ENCODE results near the gene RBM38. TPM values are rescaled to one million over a fixed set of nuclear protein-coding genes. Genes with fewer than 3 reads are reported as not detected.

Gene RBM38
- total and polyA plus RNA-seq, 9 of the 15 experiments (the other 6 are each of a cell fraction or from before 2014, with no cell fraction given), result 0.28 to 82.4 (median 33.2) TPM

- FAIRE-seq (no peak), ATAC-seq (no peak), DNase-seq (ENCODE audit: extremely low read depth in 1 of 4, low spot score in 3 of 4) (no peak)
- intact Hi-C loops (cut with micrococcal nuclease) (no loop called here), in situ Hi-C loops (cut with MboI) (loop anchor here (5.0 to 25.0 kb wide), 3 partner anchors 106 to 826 kb away; no protein-coding TSS in a partner anchor)
- peaks cover 4% of the 10 kb centered on the region for H3K79me2 ChIP-seq (ENCODE audit: control insufficient read depth, insufficient read depth, low read length)
- no peaks in the 10 kb centered on the region for H3K27me3 ChIP-seq (ENCODE audit: control insufficient read depth in 2 of 2, insufficient read depth in 2 of 2, low read length in 2 of 2)
- no peak overlapping the region for H3K27ac ChIP-seq (ENCODE audit: extremely low read depth, low read depth, low read length)
- no TSS peak for BruUV-seq (replicated peaks)
- no peaks in the 10 kb centered on the region for H3K9me3 ChIP-seq (replicated peaks; ENCODE audit: control insufficient read depth, insufficient read depth, low read depth, low read length)
- no peaks in the 10 kb centered on the region for H3K9me1 ChIP-seq (ENCODE audit: control insufficient read depth, insufficient read depth, low read length)
- H3K4me1 ChIP-seq (replicated peaks in 1 of 2; ENCODE audit: control insufficient read depth in 2 of 2, insufficient read depth in 2 of 2, low read length in 2 of 2), result peaks cover 21 to 42% of the 10 kb centered on the region in 2 experiments
- no peak overlapping the region; a peak in 2 of 4 replicates for H3K9ac ChIP-seq (ENCODE audit: insufficient read depth in 1 of 2, low read depth in 2 of 2, low read length in 2 of 2)
- no peak for TF ChIP-seq SMARCA5 (IDR thresholded peaks at IDR 0.05)
- TF ChIP-seq FOXK2 (conservative IDR thresholded peaks at IDR 0.05 in 1 of 2, IDR thresholded peaks at IDR 0.05 in 1 of 2; ENCODE audit: low read depth in 2 of 2), result no peak
- no peak for TF ChIP-seq KDM4B (IDR thresholded peaks at IDR 0.05; ENCODE audit: borderline replicate concordance in 2 of 2, low read depth in 1 of 2)
- no peak for TF ChIP-seq MAFF (IDR thresholded peaks at IDR 0.05; ENCODE audit: low read length)
- no peak for TF ChIP-seq DIDO1 (tag; IDR thresholded peaks at IDR 0.05; ENCODE audit: low read depth)
- no peak for TF ChIP-seq XRCC3 (IDR thresholded peaks at IDR 0.05)
- no peak overlapping the region for H3K4me2 ChIP-seq (ENCODE audit: insufficient read depth, low read length)
- no peak overlapping the region for H2AFZ ChIP-seq (ENCODE audit: low read depth, low read length)
- no peak overlapping the region for H3K4me3 ChIP-seq
- POLR2A ChIA-PET, result no interaction called here
- no peaks in the 10 kb centered on the region for H3K36me3 ChIP-seq (ENCODE audit: control insufficient read depth, insufficient read depth, low read length)
- 78% methylated on average over 4 of the region's 4 CpGs for WGBS (ENCODE audit: insufficient coverage, low coverage, missing lambda C conversion rate)
- CTCF ChIA-PET (ENCODE audit: low intra/inter-chr PET ratio), result no interaction called here
- no peaks in the 10 kb centered on the region for H4K20me1 ChIP-seq (replicated peaks; ENCODE audit: control insufficient read depth, insufficient read depth, low read length)
These were observed 4.4 kb upstream of the RBM38 start for GRCh38 chr20:57386762-57387161.

- no peak overlapping the region for H3K27ac ChIP-seq (ENCODE audit: extremely low read depth, low read depth, low read length)
- no peaks in the 10 kb centered on the region for H3K27me3 ChIP-seq (ENCODE audit: control insufficient read depth in 2 of 2, insufficient read depth in 2 of 2, low read length in 2 of 2)
- no peak for DNase-seq (ENCODE audit: extremely low read depth in 1 of 4, low spot score in 3 of 4)
- ChIA-PET POLR2A (interaction anchor here (1.1 to 1.6 kb wide), 2 partner anchors 18 to 71 kb away, joined by 3 to 4 read pairs; no protein-coding TSS in a partner anchor), CTCF (ENCODE audit: low intra/inter-chr PET ratio) (interaction anchor here (1.2 kb wide), 1 partner anchor 127 kb away, joined by 3 read pairs; no protein-coding TSS in a partner anchor)
- in situ Hi-C loops (cut with MboI) (loop anchor here (5.0 to 25.0 kb wide), 3 partner anchors 105 to 825 kb away; no protein-coding TSS in a partner anchor), intact Hi-C loops (cut with micrococcal nuclease) (no loop called here)
- H4K20me1 ChIP-seq (replicated peaks; ENCODE audit: control insufficient read depth, insufficient read depth, low read length), result peaks cover 5% of the 10 kb centered on the region; the same call in 1 of the 2 replicates
- H3K9me1 ChIP-seq (ENCODE audit: control insufficient read depth, insufficient read depth, low read length), result no peaks in the 10 kb centered on the region
- H3K79me2 ChIP-seq (ENCODE audit: control insufficient read depth, insufficient read depth, low read length), result peaks cover 11% of the 10 kb centered on the region
- 89% methylated on average over 8 of the region's 8 CpGs for WGBS (ENCODE audit: insufficient coverage, low coverage, missing lambda C conversion rate)
- H3K9me3 ChIP-seq (replicated peaks; ENCODE audit: control insufficient read depth, insufficient read depth, low read depth, low read length), result no peaks in the 10 kb centered on the region
- ATAC-seq, result no peak
- H3K36me3 ChIP-seq (ENCODE audit: control insufficient read depth, insufficient read depth, low read length), result peaks cover 4% of the 10 kb centered on the region; the same call in 1 of the 3 replicates
- FAIRE-seq, result no peak
- no peak overlapping the region for H3K4me3 ChIP-seq
- no peak for TF ChIP-seq EP300 (IDR thresholded peaks at IDR 0.05; ENCODE audit: low read length)
- TF ChIP-seq PREB (CRISPR knock-in tag; IDR thresholded peaks at IDR 0.05), result no peak
- no peak for TF ChIP-seq KLF1 (tag; IDR thresholded peaks at IDR 0.05)
- peak overlapping the region in 1 of 2 experiments; percentile 58; a peak in 2 of 4 replicates for H3K9ac ChIP-seq (ENCODE audit: insufficient read depth in 1 of 2, low read depth in 2 of 2, low read length in 2 of 2)
- no peak overlapping the region for H2AFZ ChIP-seq (ENCODE audit: low read depth, low read length)
- no peak overlapping the region for H3K4me2 ChIP-seq (ENCODE audit: insufficient read depth, low read length)
- peaks cover 24 to 41% of the 10 kb centered on the region in 2 experiments for H3K4me1 ChIP-seq (replicated peaks in 1 of 2; ENCODE audit: control insufficient read depth in 2 of 2, insufficient read depth in 2 of 2, low read length in 2 of 2)
- no TSS peak for BruUV-seq (replicated peaks)
These were observed 3.7 kb upstream of the RBM38 start for GRCh38 chr20:57387463-57387862.
